ENCODE results near the gene CNTN1. TPM values are rescaled to one million over a fixed set of nuclear protein-coding genes. Genes with fewer than 3 reads are reported as not detected.

Gene CNTN1
- total RNA-seq, 1 experiment from 2014 or later = not detected

- intact Hi-C loops (cut with micrococcal nuclease) = no loop called here
- no peaks in the 10 kb centered on the region for H3K36me3 Mint-ChIP-seq (ENCODE audit: insufficient read depth, unreplicated experiment)
- ChIA-PET POLR2A (no interaction called here), CTCF (no interaction called here)
- no peak for TF ChIP-seq CTCF (IDR thresholded peaks at IDR 0.05; ENCODE audit: unreplicated experiment)
- H3K4me3 Mint-ChIP-seq (ENCODE audit: unreplicated experiment) = no peak overlapping the region
- no peak overlapping the region for H3K27ac Mint-ChIP-seq (ENCODE audit: low read depth, unreplicated experiment)
- DNase-seq (ENCODE audit: unreplicated experiment) = no peak
- no TSS peak for BruUV-seq (replicated peaks)
- peaks cover 45% of the 10 kb centered on the region for H3K27me3 Mint-ChIP-seq (ENCODE audit: insufficient read depth, unreplicated experiment)
- H3K9me3 Mint-ChIP-seq (ENCODE audit: unreplicated experiment) = no peaks in the 10 kb centered on the region
- no peaks in the 10 kb centered on the region for H3K4me1 Mint-ChIP-seq (ENCODE audit: insufficient read depth, unreplicated experiment)
Observed at GRCh38 chr12:41112903-41113302, 420.7 kb downstream of the CNTN1 start.

- CTCF ChIA-PET = no interaction called here
- H3K4me3 Mint-ChIP-seq (ENCODE audit: unreplicated experiment) = no peak overlapping the region
Observed at GRCh38 chr12:41120211-41120610, 428.0 kb downstream of the CNTN1 start.

GRCh38 chr12:41121374-41121773, 429.1 kb downstream of the CNTN1 start:
- POLR2A ChIA-PET = no interaction called here
- H3K4me1 Mint-ChIP-seq (ENCODE audit: insufficient read depth, unreplicated experiment) = no peaks in the 10 kb centered on the region
- no peak for DNase-seq (ENCODE audit: unreplicated experiment)
- H3K9me3 Mint-ChIP-seq (ENCODE audit: unreplicated experiment) = no peaks in the 10 kb centered on the region
- BruUV-seq (replicated peaks) = no TSS peak
- intact Hi-C loops (cut with micrococcal nuclease) = no loop called here
- TF ChIP-seq CTCF (IDR thresholded peaks at IDR 0.05; ENCODE audit: unreplicated experiment) = no peak
- peaks cover 13% of the 10 kb centered on the region for H3K27me3 Mint-ChIP-seq (ENCODE audit: insufficient read depth, unreplicated experiment)
- no peaks in the 10 kb centered on the region for H3K36me3 Mint-ChIP-seq (ENCODE audit: insufficient read depth, unreplicated experiment)
- H3K4me3 Mint-ChIP-seq (ENCODE audit: unreplicated experiment) = no peak overlapping the region
- CTCF ChIA-PET = no interaction called here
- no peak overlapping the region for H3K27ac Mint-ChIP-seq (ENCODE audit: low read depth, unreplicated experiment)

More at GRCh38 chr12:41120211-41120610, 428.0 kb downstream of the CNTN1 start:
- no peaks in the 10 kb centered on the region for H3K9me3 Mint-ChIP-seq (ENCODE audit: unreplicated experiment)
- POLR2A ChIA-PET = no interaction called here
- H3K27ac Mint-ChIP-seq (ENCODE audit: low read depth, unreplicated experiment) = no peak overlapping the region
- H3K36me3 Mint-ChIP-seq (ENCODE audit: insufficient read depth, unreplicated experiment) = no peaks in the 10 kb centered on the region
- no peak for DNase-seq (ENCODE audit: unreplicated experiment)
- peaks cover 14% of the 10 kb centered on the region for H3K27me3 Mint-ChIP-seq (ENCODE audit: insufficient read depth, unreplicated experiment)
- no TSS peak for BruUV-seq (replicated peaks)
- no peaks in the 10 kb centered on the region for H3K4me1 Mint-ChIP-seq (ENCODE audit: insufficient read depth, unreplicated experiment)
- no peak for TF ChIP-seq CTCF (IDR thresholded peaks at IDR 0.05; ENCODE audit: unreplicated experiment)
- intact Hi-C loops (cut with micrococcal nuclease) = no loop called here
